Fibroblast of lung (primary cell): ENCODE measurements around the gene S1PR5. TPM values are rescaled to one million over a fixed set of nuclear protein-coding genes. Genes with fewer than 3 reads are reported as not detected.

ENCODE experiments used
- DNase-seq, 2 donors: peaks; one replicate each; pipeline versions ENCODE4 v3.0.0 to v3.0.0-alpha.2; 2010; ENCODE audit warnings: low read depth in 2 of 2
- H2AFZ ChIP-seq: 2 replicates; pipeline ENCODE4 v1.5.1; 2012; ENCODE audit warnings: low read length, control low read depth, inconsistent platforms
- H3K27ac ChIP-seq: 2 replicates; pipeline ENCODE4 v1.5.1; 2011; ENCODE audit warnings: low read length, control low read depth; ENCODE audit not compliant: insufficient read depth
- H3K27me3 ChIP-seq: 2 replicates; pipeline ENCODE4 v1.5.1; 2011; ENCODE audit warnings: mild to moderate bottlenecking, low read length; ENCODE audit not compliant: control insufficient read depth, insufficient read depth
- H3K36me3 ChIP-seq: 2 replicates; pipeline ENCODE4 v1.5.1; 2011; ENCODE audit warnings: low read length; ENCODE audit not compliant: control insufficient read depth, insufficient read depth
- H3K4me1 ChIP-seq: 2 replicates; pipeline ENCODE4 v1.5.1; 2011; ENCODE audit warnings: low read length; ENCODE audit not compliant: control insufficient read depth, insufficient read depth; ENCODE audit errors: extremely low read depth
- H3K4me2 ChIP-seq: 2 replicates; pipeline ENCODE4 v1.5.1; 2011; ENCODE audit warnings: low read length, control low read depth; ENCODE audit not compliant: insufficient read depth; ENCODE audit errors: extremely low read depth
- H3K4me3 ChIP-seq, 4 experiments: fragments of 200-600 bp in 1 of 4; sonication (generic) in 1 of 4; replicated peaks in 1 of 4; 2 replicates each; pipeline ENCODE4 v1.5.1; 2011 to 2016; ENCODE audit warnings: low read length in 4 of 4, low read depth in 3 of 4, mild to moderate bottlenecking in 3 of 4, control low read depth in 2 of 4, inconsistent platforms in 1 of 4, mixed read lengths in 1 of 4; ENCODE audit not compliant: insufficient read depth in 1 of 4; ENCODE audit errors: control extremely low read depth in 1 of 4
- H3K79me2 ChIP-seq: 2 replicates; pipeline ENCODE4 v1.5.1; 2012; ENCODE audit warnings: mild to moderate bottlenecking, low read length, inconsistent platforms; ENCODE audit not compliant: control insufficient read depth, insufficient read depth
- H3K9ac ChIP-seq: 2 replicates; pipeline ENCODE4 v1.5.1; 2011; ENCODE audit warnings: mild to moderate bottlenecking, low read length, control low read depth; ENCODE audit not compliant: insufficient read depth
- H3K9me3 ChIP-seq: 2 replicates; pipeline ENCODE4 v1.5.1; 2012; ENCODE audit warnings: low read depth, low read length; ENCODE audit not compliant: control insufficient read depth, insufficient read depth
- H4K20me1 ChIP-seq: 2 replicates; pipeline ENCODE4 v1.5.1; 2011; ENCODE audit warnings: low read length; ENCODE audit not compliant: control insufficient read depth, insufficient read depth; ENCODE audit errors: extremely low read depth
- EZH2 ChIP-seq: IDR thresholded peaks from 2 replicates; pipeline ENCODE4 v1.5.1; 2012; ENCODE audit warnings: low read length, control low read depth, mild to moderate bottlenecking; ENCODE audit errors: missing control alignments
- polyA plus RNA-seq, 2 donors: library from polyadenylated mRNA; depleted of rRNA in 1 of 2; stranded (reverse) in 1 of 2; unstranded in 1 of 2; fragments of >200 nt; gene quantifications; 2 replicates each; pipeline ENCODE4 v1.2.1, GENCODE V29; 2011 to 2012; ENCODE audit warnings: missing spikeins in 1 of 2
- total RNA-seq: library from RNA; depleted of rRNA; stranded (reverse); fragments of >200 nt; gene quantifications from 2 replicates; pipeline ENCODE4 v1.2.1, GENCODE V29; 2014
- TF ChIP-seq, protein P1 (sequence below), 2 donors: IDR thresholded peaks in 1 of 2; conservative IDR thresholded peaks in 1 of 2; 1 replicate in 1 of 2; 2 replicates in 1 of 2; pipeline ENCODE4 v1.5.1; 2011 to 2012; ENCODE audit warnings: low read length in 2 of 2, control low read depth in 1 of 2, inconsistent platforms in 1 of 2, low read depth in 1 of 2, mild to moderate bottlenecking in 1 of 2

S1PR5 gene
- total and polyA plus RNA-seq, 2 donors (not counting 1 experiment from before 2014, with no cell fraction given): 0.19 TPM; not detected in 1

DNA sequence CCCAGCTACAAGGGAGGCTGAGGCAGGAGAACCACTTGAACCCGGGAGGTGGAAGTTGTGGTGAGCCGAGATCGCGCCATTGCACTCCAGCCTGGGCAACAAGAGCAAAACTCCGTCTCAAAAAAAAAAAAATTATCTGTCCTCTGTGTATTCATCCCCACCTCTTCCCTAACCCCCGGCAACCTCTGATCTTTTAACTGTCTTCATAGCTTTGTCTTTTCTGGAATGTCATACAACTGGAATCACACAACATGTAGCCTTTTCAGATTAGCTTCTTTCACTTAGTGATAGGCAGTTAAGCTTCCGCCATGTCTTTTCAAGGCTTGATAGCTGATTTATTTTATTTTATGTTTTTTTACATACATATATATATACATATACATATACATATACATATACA is 8.4 kb upstream of the S1PR5 start:
- Histone ChIP-seq H3K9me3 (no peaks in the 10 kb centered on the region), H2AFZ (no peak overlapping the region), H3K27me3 (no peaks in the 10 kb centered on the region), H4K20me1 (no peaks in the 10 kb centered on the region), H3K36me3 (no peaks in the 10 kb centered on the region), H3K9ac (no peak overlapping the region), H3K4me3 (no peak overlapping the region), H3K4me1 (no peaks in the 10 kb centered on the region), H3K4me2 (no peak overlapping the region), H3K79me2 (no peaks in the 10 kb centered on the region), H3K27ac (no peak overlapping the region)
- no peak for TF ChIP-seq EZH2
- TF ChIP-seq, protein P1, sequence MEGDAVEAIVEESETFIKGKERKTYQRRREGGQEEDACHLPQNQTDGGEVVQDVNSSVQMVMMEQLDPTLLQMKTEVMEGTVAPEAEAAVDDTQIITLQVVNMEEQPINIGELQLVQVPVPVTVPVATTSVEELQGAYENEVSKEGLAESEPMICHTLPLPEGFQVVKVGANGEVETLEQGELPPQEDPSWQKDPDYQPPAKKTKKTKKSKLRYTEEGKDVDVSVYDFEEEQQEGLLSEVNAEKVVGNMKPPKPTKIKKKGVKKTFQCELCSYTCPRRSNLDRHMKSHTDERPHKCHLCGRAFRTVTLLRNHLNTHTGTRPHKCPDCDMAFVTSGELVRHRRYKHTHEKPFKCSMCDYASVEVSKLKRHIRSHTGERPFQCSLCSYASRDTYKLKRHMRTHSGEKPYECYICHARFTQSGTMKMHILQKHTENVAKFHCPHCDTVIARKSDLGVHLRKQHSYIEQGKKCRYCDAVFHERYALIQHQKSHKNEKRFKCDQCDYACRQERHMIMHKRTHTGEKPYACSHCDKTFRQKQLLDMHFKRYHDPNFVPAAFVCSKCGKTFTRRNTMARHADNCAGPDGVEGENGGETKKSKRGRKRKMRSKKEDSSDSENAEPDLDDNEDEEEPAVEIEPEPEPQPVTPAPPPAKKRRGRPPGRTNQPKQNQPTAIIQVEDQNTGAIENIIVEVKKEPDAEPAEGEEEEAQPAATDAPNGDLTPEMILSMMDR (conservative IDR thresholded peaks at IDR 0.05 in 1 of 2, IDR thresholded peaks at IDR 0.05 in 1 of 2; ENCODE audit: low read depth in 1 of 2, low read length in 2 of 2): no peak
- DNase-seq: no peak

DNA sequence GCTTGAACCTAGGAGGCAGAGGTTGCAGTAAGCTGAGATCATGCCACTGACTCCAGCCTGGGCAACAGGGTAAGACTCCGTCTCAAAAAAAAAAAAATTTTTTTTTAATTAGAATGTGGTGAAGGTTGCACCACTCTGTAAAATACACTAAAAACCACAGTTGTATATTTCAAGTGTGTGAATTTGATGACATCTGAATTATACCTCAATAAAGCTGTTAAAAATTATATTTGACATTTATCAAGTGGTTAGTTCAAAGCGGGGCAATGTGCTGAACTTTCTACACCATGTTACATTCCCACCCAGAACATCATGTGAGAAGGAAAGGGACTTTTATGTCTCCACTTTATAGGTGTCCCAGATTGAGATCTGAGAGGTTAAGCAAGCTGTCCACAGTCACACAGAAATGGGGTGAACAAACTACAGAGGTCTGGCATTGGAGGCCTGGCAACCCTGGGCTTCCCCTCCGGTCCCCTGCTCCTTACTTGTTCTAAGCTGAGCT is 5.9 kb upstream of the S1PR5 start:
- no peaks in the 10 kb centered on the region for H4K20me1 ChIP-seq
- peaks cover 11% of the 10 kb centered on the region for H3K27me3 ChIP-seq
- no peaks in the 10 kb centered on the region for H3K79me2 ChIP-seq
- H3K4me3 ChIP-seq: no peak overlapping the region
- H3K4me1 ChIP-seq: no peaks in the 10 kb centered on the region
- H2AFZ ChIP-seq: no peak overlapping the region
- DNase-seq: no peak
- no peak overlapping the region for H3K4me2 ChIP-seq
- no peak overlapping the region for H3K9ac ChIP-seq
- H3K9me3 ChIP-seq: no peaks in the 10 kb centered on the region
- H3K36me3 ChIP-seq: no peaks in the 10 kb centered on the region
- no peak for TF ChIP-seq EZH2
- TF ChIP-seq, protein P1 (conservative IDR thresholded peaks at IDR 0.05 in 1 of 2, IDR thresholded peaks at IDR 0.05 in 1 of 2; ENCODE audit: low read depth in 1 of 2, low read length in 2 of 2): no peak
- no peak overlapping the region for H3K27ac ChIP-seq

DNA sequence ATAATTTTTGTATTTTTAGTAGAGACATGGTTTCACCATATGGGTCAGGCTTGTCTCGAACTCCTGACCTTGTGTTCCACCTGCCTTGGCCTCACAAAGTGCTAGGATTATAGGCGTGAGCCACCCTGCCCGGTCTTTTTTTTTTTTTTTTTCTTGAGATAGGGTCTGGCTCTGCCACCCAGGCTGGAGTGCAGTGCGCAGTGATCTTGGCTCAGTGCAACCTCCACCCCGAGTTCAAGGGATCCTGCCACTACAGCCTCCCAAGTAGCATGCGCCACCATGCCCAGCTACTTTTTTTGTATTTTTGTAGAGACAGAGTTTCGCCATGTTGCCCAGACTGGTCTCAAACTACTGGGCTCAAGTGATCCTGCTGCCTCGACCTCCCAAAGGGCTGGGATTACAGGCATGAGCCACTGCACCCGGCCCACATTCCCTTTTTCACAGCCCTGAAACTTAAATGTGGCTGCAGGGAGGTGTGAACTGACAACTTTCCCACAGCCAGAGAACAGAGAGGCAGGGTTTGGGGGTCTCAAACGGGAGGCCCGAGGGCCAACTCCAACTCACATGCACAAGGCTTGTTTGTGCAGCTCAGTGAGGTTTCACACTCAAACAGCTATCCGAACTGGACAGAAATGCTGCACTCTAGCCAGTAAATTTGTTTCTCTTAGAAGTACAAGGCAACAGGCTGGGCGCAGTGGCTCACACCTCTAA is 4.4 kb upstream of the S1PR5 start:
- no peaks in the 10 kb centered on the region for H3K9me3 ChIP-seq
- no peaks in the 10 kb centered on the region for H3K36me3 ChIP-seq
- no peaks in the 10 kb centered on the region for H4K20me1 ChIP-seq
- no peak overlapping the region for H2AFZ ChIP-seq
- peaks cover 4% of the 10 kb centered on the region for H3K4me1 ChIP-seq
- H3K27me3 ChIP-seq: peaks cover 18% of the 10 kb centered on the region
- H3K4me2 ChIP-seq: no peak overlapping the region
- no peaks in the 10 kb centered on the region for H3K79me2 ChIP-seq
- no peak for DNase-seq
- no peak overlapping the region for H3K27ac ChIP-seq
- TF ChIP-seq EZH2: no peak
- TF ChIP-seq, protein P1 (conservative IDR thresholded peaks at IDR 0.05 in 1 of 2, IDR thresholded peaks at IDR 0.05 in 1 of 2; ENCODE audit: low read depth in 1 of 2, low read length in 2 of 2): no peak
- no peak overlapping the region for H3K9ac ChIP-seq
- no peak overlapping the region for H3K4me3 ChIP-seq
